ENCODE data around the gene TOMM40L.

TOMM40L gene

GRCh38 chr1:161225534-161226319 is at the start of gene TOMM40L:
TOMM40L (plus strand) TSS chr1:161226060; CDS start chr1:161226490, 430 bp downstream.
- peak within 1 kb of the TSS; percentile 95 for H3K4me3 ChIP-seq (ENCODE audit: low read depth, low read length)

GRCh38 chr1:161176468-161177111 is 49.3 kb upstream of the TOMM40L start:
- DNase-seq (ENCODE audit: low read depth) = no peak
- TF ChIP-seq CTCF (IDR thresholded peaks at IDR 0.05; ENCODE audit: control insufficient read depth, extremely low read depth, insufficient read depth) = no peak
- peak overlapping the region; percentile 92 for H3K4me3 ChIP-seq (ENCODE audit: low read depth, low read length)

More at GRCh38 chr1:161225534-161226319, at the start of gene TOMM40L:
- peak; percentile 50 for TF ChIP-seq CTCF (IDR thresholded peaks at IDR 0.05; ENCODE audit: control insufficient read depth, extremely low read depth, insufficient read depth)
- DNase-seq (ENCODE audit: low read depth) = peak; percentile 99

DNA sequence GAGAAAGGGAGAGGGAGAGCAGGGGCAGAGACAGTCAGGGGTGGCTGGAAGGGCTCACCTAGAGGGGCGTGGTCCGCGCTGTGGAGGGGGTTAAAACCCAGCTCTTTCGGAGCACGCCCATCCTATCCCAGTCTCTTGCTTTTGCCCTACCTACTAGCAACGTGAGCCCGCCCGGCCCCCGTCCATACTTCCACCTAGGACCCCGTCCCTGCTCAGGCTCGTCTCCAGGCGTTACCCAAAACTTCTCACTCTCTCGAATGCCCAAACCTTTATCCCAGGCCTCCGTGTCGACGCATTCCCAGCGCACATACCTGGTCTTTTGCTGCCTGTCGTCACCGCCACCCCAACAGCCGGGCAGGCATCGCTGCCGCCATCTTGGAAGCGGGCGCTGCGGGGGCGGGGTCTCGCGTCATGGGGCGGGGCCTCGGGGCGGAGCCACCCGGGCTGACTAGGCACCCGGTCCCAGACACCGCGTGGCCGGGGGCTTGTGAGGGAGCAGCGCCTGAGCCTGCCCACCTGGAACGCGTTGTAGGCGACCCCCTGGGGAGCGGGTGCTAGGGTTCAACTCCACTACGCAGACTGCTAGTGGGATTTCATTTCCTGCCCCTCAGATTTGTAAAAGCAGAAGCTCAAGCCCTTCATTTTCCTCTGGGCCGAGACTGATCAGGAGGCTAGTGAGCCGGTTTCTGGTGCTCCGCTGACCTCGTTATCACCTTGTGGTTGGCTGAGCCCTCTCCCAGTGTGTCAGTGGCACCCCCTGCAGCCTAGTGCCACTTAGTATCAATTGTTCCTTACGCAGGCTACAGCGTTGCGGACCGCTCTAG is 48.5 kb upstream of the TOMM40L start, which contains the start of gene B4GALT3:
TSS of gene B4GALT3 (minus strand) at position 396 of the 824 bp plus-strand sequence. CDS start 1,447 bp downstream, outside the sequence.
- no peak for DNase-seq (ENCODE audit: low read depth)
- TF ChIP-seq CTCF (IDR thresholded peaks at IDR 0.05; ENCODE audit: control insufficient read depth, extremely low read depth, insufficient read depth) = no peak
- peak within 1 kb of the TSS; percentile 92 for H3K4me3 ChIP-seq (ENCODE audit: low read depth, low read length)

GRCh38 chr1:161177936-161178244 is 48.0 kb upstream of the TOMM40L start:
- no peak for DNase-seq (ENCODE audit: low read depth)
- no peak for TF ChIP-seq CTCF (IDR thresholded peaks at IDR 0.05; ENCODE audit: control insufficient read depth, extremely low read depth, insufficient read depth)

DNA sequence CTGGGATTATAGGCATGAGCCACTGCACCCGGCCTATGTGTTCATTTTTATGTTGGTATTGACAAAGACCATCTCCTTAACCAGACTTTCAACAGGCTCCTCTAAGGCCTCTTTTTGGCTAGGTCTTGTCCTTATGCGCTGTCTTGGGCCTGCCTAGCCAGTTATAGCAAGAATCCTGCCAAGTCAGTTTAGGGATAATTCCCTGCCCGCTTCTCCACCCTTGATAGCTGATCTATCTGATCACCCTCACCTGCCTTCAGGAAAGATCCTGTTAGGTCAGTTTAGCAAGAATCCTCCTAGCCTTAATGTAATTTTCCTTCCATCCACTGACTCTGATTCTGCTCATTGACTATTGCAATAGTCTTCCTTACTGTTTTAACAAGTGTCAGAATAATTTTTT is 46.2 kb upstream of the TOMM40L start:
- no peak overlapping the region for H3K4me3 ChIP-seq (ENCODE audit: low read depth, low read length)
- DNase-seq (ENCODE audit: low read depth) = peak; percentile 74
- no peak for TF ChIP-seq CTCF (IDR thresholded peaks at IDR 0.05; ENCODE audit: control insufficient read depth, extremely low read depth, insufficient read depth)

More at GRCh38 chr1:161177936-161178244, 48.0 kb upstream of the TOMM40L start:
- H3K4me3 ChIP-seq (ENCODE audit: low read depth, low read length) = peak overlapping the region; percentile 92

DNA sequence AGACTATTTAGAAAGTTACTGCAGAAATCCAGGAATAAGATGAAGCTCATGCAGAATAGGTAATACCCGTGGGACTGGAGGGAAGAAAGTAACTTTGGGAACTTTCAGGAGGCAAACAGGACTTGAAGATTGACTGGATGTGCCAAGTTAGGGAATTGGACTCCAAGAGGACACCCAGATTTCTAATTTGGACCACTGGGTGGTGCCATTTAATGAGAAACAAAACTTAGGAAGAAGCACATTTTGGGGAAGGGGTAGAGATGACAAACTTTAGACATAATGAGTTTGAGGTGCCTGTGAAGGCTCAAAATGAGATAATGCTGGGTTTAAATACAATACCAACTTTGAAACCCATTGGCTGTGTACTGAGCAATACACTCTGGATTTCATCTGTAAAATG is 45.2 kb upstream of the TOMM40L start:
- no peak for DNase-seq (ENCODE audit: low read depth)
- H3K4me3 ChIP-seq (ENCODE audit: low read depth, low read length) = no peak overlapping the region
- 0 out of 2 replicates have a peak, but pooled peaks have one; percentile 9 for TF ChIP-seq CTCF (IDR thresholded peaks at IDR 0.05; ENCODE audit: control insufficient read depth, extremely low read depth, insufficient read depth)
